Liver (tissue), 9 donors: ENCODE results near the gene PPP6R3. TPM values are rescaled to one million over a fixed set of nuclear protein-coding genes. Genes with fewer than 3 reads are reported as not detected.
A peak's percentile ranks its signal among the peaks of the same experiment; 100 is the strongest.

Experiments used
- DNase-seq: peaks from one replicate; pipeline ENCODE4 v3.0.0-alpha.2; 2017; ENCODE audit warnings: low spot score
- H3K27ac ChIP-seq, 2 donors: one replicate each; pipeline ENCODE4 v1.7.0; 2013; ENCODE audit warnings: inconsistent platforms in 2 of 2, low read length in 2 of 2, control low read depth in 1 of 2, low read depth in 1 of 2, mild to moderate bottlenecking in 1 of 2
- H3K27me3 ChIP-seq, 4 donors: one replicate each; pipeline versions ENCODE4 v1.6.1 to v1.7.0; 2013; ENCODE audit warnings: low read length in 3 of 4, inconsistent platforms in 1 of 4, mild to moderate bottlenecking in 1 of 4, moderate library complexity in 1 of 4; ENCODE audit not compliant: control insufficient read depth in 4 of 4, insufficient read depth in 4 of 4
- H3K36me3 ChIP-seq, 4 donors: one replicate each; pipeline versions ENCODE4 v1.6.1 to v1.7.0; 2013; ENCODE audit warnings: low read length in 3 of 4, mild to moderate bottlenecking in 3 of 4, low read depth in 1 of 4, moderate library complexity in 1 of 4; ENCODE audit not compliant: control insufficient read depth in 4 of 4, insufficient read depth in 3 of 4
- H3K4me1 ChIP-seq, 4 donors: one replicate each; pipeline versions ENCODE4 v1.6.1 to v1.7.0; 2013; ENCODE audit warnings: low read length in 3 of 4, mild to moderate bottlenecking in 3 of 4, moderate library complexity in 1 of 4; ENCODE audit not compliant: control insufficient read depth in 4 of 4, insufficient read depth in 4 of 4
- H3K4me3 ChIP-seq, 3 donors: one replicate each; pipeline versions ENCODE4 v1.6.1 to v1.7.0; 2013; ENCODE audit warnings: low read length in 3 of 3, control low read depth in 1 of 3, low read depth in 1 of 3, mild to moderate bottlenecking in 1 of 3
- H3K9ac ChIP-seq, 2 donors: one replicate each; pipeline ENCODE4 v1.7.0; 2013; ENCODE audit warnings: low read length in 2 of 2, mild to moderate bottlenecking in 2 of 2, moderate library complexity in 2 of 2, control low read depth in 1 of 2, low read depth in 1 of 2
- H3K9me3 ChIP-seq, 4 donors: one replicate each; pipeline versions ENCODE4 v1.6.1 to v1.7.0; 2013; ENCODE audit warnings: low read length in 3 of 4; ENCODE audit not compliant: control insufficient read depth in 4 of 4
- ATF3 ChIP-seq: IDR thresholded peaks from 2 replicates; pipeline ENCODE4 v1.6.1; 2016; ENCODE audit warnings: antibody characterized with exemption
- CTCF ChIP-seq: fragments of 150-350 bp; IDR thresholded peaks from 2 replicates; pipeline ENCODE4 v1.5.1; 2017; ENCODE audit warnings: improper control_type of control experiment, low read depth, low read length; ENCODE audit not compliant: missing input control
- EGR1 ChIP-seq, 2 donors: IDR thresholded peaks; 2 replicates each; pipeline ENCODE4 v1.6.1; 2016 to 2018; ENCODE audit warnings: antibody characterized with exemption in 2 of 2, low read depth in 2 of 2
- FOXA1 ChIP-seq: IDR thresholded peaks from 2 replicates; pipeline ENCODE4 v1.6.1; 2016; ENCODE audit warnings: antibody characterized with exemption
- FOXA2 ChIP-seq: IDR thresholded peaks from 2 replicates; pipeline ENCODE4 v1.6.1; 2016; ENCODE audit warnings: antibody characterized with exemption
- GABPA ChIP-seq, 2 donors: IDR thresholded peaks in 1 of 2; conservative IDR thresholded peaks in 1 of 2; 2 replicates each; pipeline ENCODE4 v1.6.1; 2016; ENCODE audit warnings: antibody characterized with exemption in 2 of 2, mild to moderate bottlenecking in 1 of 2, moderate library complexity in 1 of 2
- HNF4A ChIP-seq, 2 donors: conservative IDR thresholded peaks; 2 replicates each; pipeline ENCODE4 v1.6.1; 2016; ENCODE audit warnings: antibody characterized with exemption in 2 of 2, mild to moderate bottlenecking in 2 of 2
- HNF4G ChIP-seq: IDR thresholded peaks from 2 replicates; pipeline ENCODE4 v1.6.1; 2016; ENCODE audit warnings: antibody characterized with exemption
- JUND ChIP-seq, 2 donors: IDR thresholded peaks; 2 replicates each; pipeline ENCODE4 v1.6.1; 2016; ENCODE audit warnings: antibody characterized with exemption in 2 of 2
- MAX ChIP-seq: IDR thresholded peaks from 2 replicates; pipeline ENCODE4 v1.6.1; 2016; ENCODE audit warnings: antibody characterized with exemption
- NR2F2 ChIP-seq: IDR thresholded peaks from 2 replicates; pipeline ENCODE4 v1.6.1; 2016; ENCODE audit warnings: antibody characterized with exemption
- RAD21 ChIP-seq, 2 donors: IDR thresholded peaks; 2 replicates each; pipeline ENCODE4 v1.6.1; 2016; ENCODE audit warnings: antibody characterized with exemption in 2 of 2, mild to moderate bottlenecking in 2 of 2
- REST ChIP-seq: IDR thresholded peaks from 2 replicates; pipeline ENCODE4 v1.6.1; 2016; ENCODE audit warnings: antibody characterized with exemption, mild to moderate bottlenecking
- RXRA ChIP-seq, 2 donors: IDR thresholded peaks; 2 replicates each; pipeline ENCODE4 v1.6.1; 2017 to 2018; ENCODE audit warnings: antibody characterized with exemption in 2 of 2, mild to moderate bottlenecking in 1 of 2
- SP1 ChIP-seq: IDR thresholded peaks from 2 replicates; pipeline ENCODE4 v1.6.1; 2018; ENCODE audit warnings: antibody characterized with exemption, mild to moderate bottlenecking
- TAF1 ChIP-seq: conservative IDR thresholded peaks from 2 replicates; pipeline ENCODE4 v1.6.1; 2016; ENCODE audit warnings: antibody characterized with exemption, mild to moderate bottlenecking
- YY1 ChIP-seq: IDR thresholded peaks from 2 replicates; pipeline ENCODE4 v1.6.1; 2016; ENCODE audit warnings: antibody characterized with exemption, mild to moderate bottlenecking
- ZBTB33 ChIP-seq: IDR thresholded peaks from 2 replicates; pipeline ENCODE4 v1.6.1; 2016; ENCODE audit warnings: antibody characterized with exemption
- WGBS: extraction: QIAGEN DNeasy Blood & Tissue Kit; methylation state at CpG from one replicate; pipeline ENCODE4 v1.1.7; 2013; 5-methylcytosine and 5-hydroxymethylcytosine counted together
- polyA plus RNA-seq, 2 donors: library from polyadenylated mRNA; stranded (reverse) in 1 of 2; unstranded in 1 of 2; fragments of 200-250 nt in 1 of 2; fragments of >200 nt in 1 of 2; fragmentation: Nextera tagmentation in 1 of 2; extraction: Ambion mirVana in 1 of 2; gene quantifications; one replicate each; pipeline versions ENCODE4 v1.2.1 to v1.2.3, GENCODE V29; 2013 to 2015
- total RNA-seq, 2 donors: library from RNA; depleted of rRNA; stranded (reverse); fragments of >200 nt; gene quantifications; one replicate each; pipeline ENCODE4 v1.2.3, GENCODE V29; 2014
- donor health status: healthy.
- donor health status: healthy.
- donor health status: healthy.
- donor health status: healthy.
- donor health status: healthy.

PPP6R3 gene
- total and polyA plus RNA-seq, 4 donors, result 12.3 to 101 (median 58.1) TPM

- no peak for DNase-seq
- Histone ChIP-seq H3K4me1 (peaks cover 5 to 30% (median 22%) of the 10 kb centered on the region in 4 donors), H3K9me3 (no peaks in the 10 kb centered on the region), H3K36me3 (peaks cover 0 to 2% (median 0%) of the 10 kb centered on the region in 4 donors), H3K27ac (no peak overlapping the region), H3K27me3 (no peaks in the 10 kb centered on the region), H3K9ac (no peak overlapping the region), H3K4me3 (no peak overlapping the region)
- 81% methylated on average over 3 of the region's 3 CpGs for WGBS
- TF ChIP-seq JUND (IDR thresholded peaks at IDR 0.05) (no peak), YY1 (no peak), ZBTB33 (no peak), CTCF (no peak), TAF1 (no peak), RXRA (IDR thresholded peaks at IDR 0.05) (no peak), EGR1 (IDR thresholded peaks at IDR 0.05; ENCODE audit: low read depth in 2 of 2) (no peak), REST (no peak), FOXA1 (no peak), HNF4A (conservative IDR thresholded peaks at IDR 0.05) (no peak), SP1 (no peak), MAX (no peak), FOXA2 (no peak), GABPA (IDR thresholded peaks at IDR 0.05 in 1 of 2, conservative IDR thresholded peaks at IDR 0.05 in 1 of 2) (no peak), ATF3 (no peak), HNF4G (no peak), RAD21 (IDR thresholded peaks at IDR 0.05) (no peak), NR2F2 (no peak)
Measured at GRCh38 chr11:68479390-68479789, 18.8 kb downstream of the PPP6R3 start.

GRCh38 chr11:68480193-68480592 lies 19.6 kb downstream of the PPP6R3 start:
- WGBS, result 39% methylated on average over 2 of the region's 2 CpGs
- Histone ChIP-seq H3K4me1 (peaks cover 5 to 30% (median 22%) of the 10 kb centered on the region in 4 donors), H3K9me3 (no peaks in the 10 kb centered on the region), H3K27ac (no peak overlapping the region), H3K36me3 (peaks cover 0 to 2% (median 0%) of the 10 kb centered on the region in 4 donors), H3K27me3 (no peaks in the 10 kb centered on the region), H3K4me3 (no peak overlapping the region), H3K9ac (no peak overlapping the region)
- DNase-seq, result no peak
- no peak for TF ChIP-seq NR2F2
- TF ChIP-seq HNF4G, result no peak
- TF ChIP-seq RXRA (IDR thresholded peaks at IDR 0.05), result peak in 1 of 2 donors; percentile 11
- TF ChIP-seq EGR1 (IDR thresholded peaks at IDR 0.05; ENCODE audit: low read depth in 2 of 2), result no peak
- peak; percentile 5 to 18 for TF ChIP-seq HNF4A (conservative IDR thresholded peaks at IDR 0.05)
- TF ChIP-seq ATF3, result no peak
- peak; percentile 12 for TF ChIP-seq YY1
- no peak for TF ChIP-seq RAD21 (IDR thresholded peaks at IDR 0.05)
